ENCODE results near the gene TBX2.

Gene TBX2

DNA sequence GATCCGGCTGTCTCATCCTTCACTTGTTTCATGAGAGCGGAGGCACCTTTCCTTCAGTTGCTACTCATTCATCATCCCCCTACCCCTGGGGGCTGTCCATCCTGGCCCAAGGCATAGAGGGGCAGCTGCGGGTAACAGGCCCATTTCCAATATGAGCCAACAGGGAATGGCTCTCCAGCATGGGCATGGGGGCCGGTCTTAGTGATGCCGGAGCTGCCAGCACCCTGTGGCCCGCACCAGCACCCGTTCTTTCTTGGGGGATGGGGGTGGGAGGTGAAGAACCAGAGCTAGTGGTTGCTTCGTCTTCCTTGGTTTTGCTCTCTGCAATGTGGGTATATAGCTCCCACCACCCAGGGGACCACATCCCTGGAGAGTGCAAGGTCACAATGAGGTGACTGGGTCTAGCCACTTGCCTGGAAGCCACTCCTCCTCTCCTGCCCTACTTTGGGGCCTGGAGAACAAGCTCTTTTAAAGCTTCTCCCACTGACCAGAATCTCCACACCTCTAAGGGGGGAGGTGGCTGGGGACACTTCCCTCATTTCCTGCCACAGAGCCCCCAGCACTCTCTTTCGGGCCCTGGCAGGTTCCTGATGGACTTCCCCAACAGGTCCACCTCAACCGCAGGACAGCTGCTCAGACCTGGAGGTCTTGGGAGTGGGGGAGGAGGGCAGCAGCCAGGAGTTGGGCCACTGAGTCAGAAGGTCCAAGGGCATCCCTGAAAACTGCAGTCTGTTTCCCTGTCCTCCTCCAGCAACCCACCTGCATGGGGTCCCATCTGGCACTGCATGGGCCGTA, 11.9 kb upstream of the TBX2 start:
- no peak for FAIRE-seq

DNA sequence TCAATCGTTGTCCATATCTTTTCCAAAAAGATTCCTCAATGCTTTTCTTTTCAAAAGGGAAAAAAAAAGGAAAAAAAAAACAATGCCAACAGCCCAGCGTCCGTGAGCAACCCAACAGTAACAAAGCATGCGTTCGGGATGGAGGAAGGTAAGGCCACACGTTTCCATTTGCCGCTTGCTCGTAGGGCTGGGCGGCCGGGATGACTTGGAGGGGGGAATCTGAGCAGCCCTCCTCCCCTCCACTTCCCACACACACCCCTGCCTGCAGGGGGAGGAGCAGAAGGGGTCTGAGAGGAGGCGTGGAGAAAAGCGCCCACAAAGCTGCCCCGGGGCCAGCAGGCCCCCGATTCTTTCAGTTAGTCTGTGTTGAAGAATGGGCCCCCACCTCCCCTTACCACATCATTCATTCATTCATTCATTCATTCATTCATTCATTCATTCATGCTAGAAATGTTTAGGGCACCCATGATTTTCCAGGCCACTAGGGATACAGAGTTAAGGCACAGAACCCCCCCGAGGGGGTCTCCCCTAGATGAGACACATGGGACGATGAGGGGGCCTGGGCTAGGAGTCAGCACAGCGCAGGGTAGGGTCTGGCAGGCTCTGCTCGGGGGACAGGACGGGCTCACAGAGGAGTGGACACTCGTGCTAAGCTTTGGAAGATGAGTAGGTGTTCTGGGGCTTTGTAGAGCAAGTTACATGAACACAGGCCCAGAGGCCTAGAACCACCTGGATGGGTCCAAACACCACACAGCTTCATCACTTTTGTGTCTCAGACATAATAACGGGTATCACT, 10.9 kb upstream of the TBX2 start:
- no peak for FAIRE-seq

DNA sequence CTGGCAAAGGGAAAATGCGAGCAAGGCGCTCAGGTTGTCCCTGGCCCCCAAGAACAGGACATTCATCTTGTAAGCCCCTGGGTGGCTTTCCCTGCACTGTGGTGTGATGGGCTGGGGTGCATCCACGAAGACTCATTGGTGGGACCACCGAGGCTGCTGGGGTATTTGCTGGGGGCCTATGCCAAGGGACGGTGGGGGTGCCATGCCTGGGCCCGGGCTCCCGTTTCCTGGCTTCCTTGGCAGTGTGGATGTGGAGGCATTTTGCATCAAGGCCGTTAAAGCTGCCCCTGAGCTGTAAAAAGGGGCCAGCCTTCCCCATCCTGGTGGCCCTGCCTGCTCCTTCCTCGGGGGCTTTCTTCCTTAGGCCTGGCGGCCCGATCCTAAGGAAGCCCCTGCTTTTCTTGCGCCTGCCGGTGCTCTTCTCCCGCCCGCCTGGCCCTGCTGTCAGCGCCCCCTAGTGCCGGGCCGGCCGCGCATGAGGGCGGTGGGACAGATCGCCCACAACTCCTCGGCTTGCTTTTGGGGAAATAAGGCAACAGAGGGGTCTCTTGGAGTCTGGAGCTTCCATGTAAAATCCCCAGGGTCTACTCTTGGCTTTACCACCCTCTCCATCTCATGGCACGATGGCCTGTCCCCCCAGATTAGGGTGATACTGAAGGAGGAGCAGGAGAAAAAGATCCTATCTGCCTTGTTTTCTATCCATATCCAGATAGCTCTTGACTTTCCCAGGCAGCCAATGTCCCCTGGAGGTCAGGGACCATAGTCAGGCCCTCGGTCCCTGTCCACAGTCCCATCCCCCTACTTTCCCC, 9.8 kb upstream of the TBX2 start:
- FAIRE-seq, result no peak

DNA sequence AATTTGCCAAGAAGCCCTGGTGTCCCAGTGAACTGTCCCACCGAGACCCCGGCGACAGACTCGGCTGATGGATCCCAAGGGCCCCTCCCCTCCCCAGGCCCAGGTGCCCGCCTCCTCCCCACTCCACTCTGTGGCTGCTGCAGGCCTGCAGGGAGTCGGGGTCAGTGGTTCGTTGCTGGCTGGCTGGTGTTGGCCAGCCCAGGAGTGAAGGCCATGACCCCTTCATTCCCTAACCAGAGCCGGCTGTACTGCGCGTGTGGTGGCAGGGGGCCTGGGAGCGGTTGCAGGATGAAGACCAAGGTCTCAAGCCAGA, 9.2 kb upstream of the TBX2 start:
- FAIRE-seq, result no peak

DNA sequence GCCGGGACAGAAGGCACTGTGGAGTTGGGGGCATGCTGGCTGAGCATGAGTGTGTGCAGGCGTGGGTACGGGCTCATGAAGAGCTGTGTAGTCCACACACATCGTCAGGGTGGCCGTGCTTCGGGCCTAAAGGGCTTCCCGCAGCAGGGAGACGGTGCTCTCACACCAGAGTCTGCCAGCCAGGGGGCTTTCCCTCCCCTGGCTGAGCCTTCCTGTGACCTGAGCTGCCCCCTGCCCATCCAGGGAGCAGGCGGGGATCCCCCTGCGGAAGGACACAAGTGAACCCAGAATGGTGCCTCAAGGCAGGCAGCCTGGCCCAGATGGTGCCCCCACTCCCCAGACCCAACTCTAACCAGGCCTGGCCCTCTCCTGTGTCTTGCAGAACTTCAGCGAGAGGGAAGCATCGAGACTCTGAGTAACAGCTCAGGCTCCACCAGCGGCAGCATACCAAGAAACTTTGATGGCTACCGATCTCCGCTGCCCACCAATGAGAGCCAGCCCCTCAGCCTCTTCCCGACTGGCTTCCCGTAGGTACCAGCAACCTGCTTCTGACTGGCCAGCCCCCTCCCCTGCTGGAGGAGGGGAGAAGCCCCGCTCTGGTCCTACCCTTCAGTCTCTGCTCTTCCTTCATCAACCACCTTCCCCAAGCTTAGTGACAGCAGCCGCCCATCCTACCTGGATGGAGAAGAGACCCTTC, 7.9 kb upstream of the TBX2 start:
- no peak for FAIRE-seq

DNA sequence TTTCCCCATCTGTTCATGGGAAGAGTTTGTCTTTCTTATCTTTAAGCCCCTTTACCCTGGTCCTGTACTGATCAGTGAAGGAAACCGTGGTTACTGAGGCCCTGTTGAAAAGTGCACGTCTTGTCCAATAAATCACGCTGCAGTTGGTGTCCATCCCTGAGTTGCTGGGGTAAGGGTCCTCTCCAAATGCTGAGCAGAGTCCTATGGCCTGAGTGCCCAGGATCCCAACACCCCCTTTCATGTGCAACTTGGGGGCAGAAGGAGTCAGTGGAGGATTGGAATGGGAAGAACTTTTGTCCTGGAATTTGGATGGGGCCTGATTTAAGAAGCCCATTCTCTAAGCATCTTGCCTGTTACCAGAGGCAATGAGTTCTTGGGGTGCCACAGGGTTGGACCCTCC, 7.0 kb upstream of the TBX2 start:
- no peak for FAIRE-seq

DNA sequence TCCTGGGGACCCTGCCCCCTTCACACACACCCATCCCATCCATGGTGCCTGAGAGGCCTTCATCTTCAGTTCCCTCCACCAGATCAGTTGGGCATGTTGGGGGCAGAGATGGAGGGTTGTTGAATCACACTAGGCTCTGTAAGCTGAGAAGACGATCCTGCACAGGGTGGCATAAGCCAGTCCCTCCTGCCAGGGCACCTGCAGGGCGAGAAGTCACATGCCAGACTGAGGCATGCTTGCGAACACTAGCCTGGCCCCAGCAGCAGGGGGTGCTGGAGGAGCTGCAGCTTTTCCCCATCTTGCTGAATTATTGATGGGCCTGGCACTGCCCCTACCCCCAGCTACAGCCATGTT, 6.1 kb upstream of the TBX2 start:
- no peak for FAIRE-seq

DNA sequence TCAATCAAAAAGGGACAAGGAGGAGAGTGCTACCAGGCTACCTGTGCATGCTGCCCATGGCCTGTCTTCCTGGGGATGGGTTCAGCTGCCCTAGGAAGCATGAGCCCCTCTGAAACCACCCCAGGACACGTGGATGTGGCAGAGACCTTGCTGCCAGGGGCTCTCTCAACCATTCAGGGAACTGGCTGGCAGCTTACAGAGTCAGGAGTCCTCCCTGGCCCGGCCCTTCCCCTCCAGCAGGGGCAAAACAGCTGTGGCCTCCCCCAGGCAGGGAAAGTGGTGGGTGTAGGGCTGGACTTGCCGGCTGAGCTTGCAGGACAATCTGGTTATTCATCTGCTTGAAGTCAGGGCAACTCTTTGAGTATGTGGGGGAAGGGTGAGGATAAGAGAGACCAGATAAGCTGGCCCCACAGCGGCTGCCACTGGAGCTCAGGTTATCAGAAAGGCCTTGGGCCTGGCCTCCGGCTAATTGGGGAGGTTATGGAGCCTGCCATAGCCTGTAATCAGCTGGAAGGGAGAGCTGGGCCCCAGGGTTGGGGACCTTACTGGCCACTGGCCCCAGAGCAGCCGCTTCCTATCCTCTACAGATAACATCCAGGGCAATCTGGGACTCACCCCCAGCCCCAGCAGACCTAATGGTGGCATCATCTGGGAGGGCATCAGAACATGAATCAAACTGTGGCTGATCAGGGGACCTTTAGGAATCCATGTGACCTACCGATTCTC, 5.6 kb upstream of the TBX2 start:
- no peak for FAIRE-seq

DNA sequence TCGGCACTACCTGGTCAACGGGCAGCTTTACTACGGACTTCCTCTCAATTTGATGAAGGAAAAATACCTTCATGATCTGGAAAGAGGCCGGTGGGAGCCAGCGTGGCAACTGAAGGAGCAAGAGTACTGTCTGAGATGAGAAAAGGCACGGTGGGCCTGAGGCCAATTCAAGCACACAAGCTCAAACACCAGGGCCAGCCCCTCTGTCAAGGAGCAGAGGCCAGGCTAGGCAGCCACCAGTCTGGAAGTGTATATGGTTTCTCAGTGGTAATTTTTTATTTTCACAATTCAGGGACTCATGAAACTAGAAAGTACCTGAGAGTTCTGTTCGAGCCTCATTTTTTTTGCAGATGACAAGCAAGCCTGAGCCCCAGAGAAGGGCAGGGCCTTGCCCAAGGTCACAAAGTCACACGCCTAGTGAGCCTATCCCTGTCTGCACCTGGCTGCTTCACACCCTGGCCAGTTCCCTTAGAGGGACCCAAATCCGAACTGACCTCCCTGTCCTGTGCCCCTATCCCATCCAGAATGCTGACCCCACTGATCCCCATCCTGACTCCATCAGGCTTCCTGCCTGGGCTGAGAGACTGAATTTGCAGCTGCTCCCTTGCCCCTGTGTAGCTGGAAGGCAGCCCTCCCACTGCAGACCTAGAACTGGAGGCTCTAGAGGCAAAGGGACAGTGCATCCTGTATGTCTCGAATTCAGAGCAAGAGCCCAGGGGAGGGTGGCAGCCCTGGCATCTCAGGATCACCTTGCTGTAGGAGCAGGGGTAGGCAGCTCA, 4.8 kb upstream of the TBX2 start:
- no peak for FAIRE-seq

DNA sequence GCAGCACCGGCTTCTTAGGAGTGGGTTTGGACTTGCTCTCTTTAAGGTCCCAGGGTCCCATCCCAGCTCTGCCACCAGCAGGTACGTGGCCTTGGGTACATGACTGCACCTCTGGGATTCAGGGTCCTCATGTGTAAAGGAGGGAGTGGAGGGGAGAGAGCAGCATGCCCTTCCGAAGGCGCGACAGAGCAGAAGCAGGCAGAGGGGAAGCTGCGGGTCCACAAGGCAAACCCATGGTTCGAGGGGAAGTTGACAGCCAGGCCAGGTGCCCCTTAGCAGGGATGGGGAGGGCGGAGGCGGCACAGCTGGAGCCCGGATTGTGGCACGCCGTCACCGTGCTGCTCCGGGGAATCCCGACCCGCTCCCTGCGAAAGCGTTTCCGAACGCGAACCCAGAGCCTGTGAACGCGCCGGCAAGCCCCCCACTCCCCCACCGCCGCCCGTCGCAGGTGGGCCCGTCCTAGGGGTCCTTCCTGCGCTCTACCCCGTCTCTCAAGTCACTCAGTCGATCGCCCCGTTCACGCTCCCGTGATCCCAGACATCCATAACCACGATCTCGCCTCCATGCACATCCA, 4.1 kb upstream of the TBX2 start:
- FAIRE-seq, result no peak

DNA sequence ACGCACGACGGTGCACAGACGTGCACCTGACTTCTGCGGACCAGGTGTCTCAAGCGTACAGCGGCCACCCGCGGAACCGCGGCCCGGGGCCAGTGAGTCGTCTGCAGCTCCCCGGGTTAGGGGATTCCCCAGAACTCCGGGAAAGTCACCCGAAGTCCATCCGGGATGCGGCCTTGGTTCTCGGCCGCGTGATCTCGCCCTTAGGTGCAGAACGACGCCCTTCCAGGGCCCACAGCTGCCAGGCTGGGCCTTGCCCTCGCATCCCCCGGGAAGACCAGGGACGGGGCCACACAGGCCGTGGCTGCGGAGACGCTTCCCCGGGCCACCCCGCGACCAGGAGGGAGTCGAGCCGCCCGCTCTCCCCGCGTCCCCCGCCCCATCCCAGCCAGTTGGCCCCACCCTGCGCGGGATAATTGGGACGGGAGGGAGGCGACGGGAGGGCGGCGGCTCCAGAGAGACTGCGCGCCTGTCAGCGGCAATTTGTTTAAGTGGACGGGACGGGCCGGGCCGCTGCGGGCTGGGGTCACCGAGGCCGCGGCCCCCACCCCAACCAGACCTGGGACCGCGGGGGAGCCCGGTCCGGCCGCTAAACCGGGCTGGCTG, 3.6 kb upstream of the TBX2 start:
- FAIRE-seq, result no peak

DNA sequence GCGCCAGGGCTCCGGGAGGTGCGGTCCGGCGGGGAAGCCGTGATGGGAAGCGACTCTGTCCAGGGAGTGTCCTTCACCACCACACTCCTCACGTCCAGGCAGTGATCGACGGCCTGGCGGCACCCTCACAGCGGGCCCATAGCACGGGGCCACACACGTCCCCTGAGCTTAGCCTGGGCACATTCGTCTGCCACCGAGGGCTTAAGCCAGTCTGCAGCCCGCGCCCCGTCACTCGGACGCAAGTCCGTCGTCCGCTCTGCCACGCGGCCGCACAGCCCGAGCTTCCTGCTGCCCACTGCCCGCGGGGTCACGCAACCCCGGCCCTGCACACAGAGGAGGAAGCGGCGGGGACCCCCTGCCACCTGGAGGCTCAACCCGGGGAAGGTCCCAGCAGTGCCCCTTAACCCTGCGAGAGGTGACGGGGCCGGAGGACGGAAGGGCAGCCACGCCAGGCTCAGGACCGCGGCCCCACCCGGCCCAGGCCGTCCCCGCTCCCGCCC, 3.0 kb upstream of the TBX2 start:
- no peak for FAIRE-seq

DNA sequence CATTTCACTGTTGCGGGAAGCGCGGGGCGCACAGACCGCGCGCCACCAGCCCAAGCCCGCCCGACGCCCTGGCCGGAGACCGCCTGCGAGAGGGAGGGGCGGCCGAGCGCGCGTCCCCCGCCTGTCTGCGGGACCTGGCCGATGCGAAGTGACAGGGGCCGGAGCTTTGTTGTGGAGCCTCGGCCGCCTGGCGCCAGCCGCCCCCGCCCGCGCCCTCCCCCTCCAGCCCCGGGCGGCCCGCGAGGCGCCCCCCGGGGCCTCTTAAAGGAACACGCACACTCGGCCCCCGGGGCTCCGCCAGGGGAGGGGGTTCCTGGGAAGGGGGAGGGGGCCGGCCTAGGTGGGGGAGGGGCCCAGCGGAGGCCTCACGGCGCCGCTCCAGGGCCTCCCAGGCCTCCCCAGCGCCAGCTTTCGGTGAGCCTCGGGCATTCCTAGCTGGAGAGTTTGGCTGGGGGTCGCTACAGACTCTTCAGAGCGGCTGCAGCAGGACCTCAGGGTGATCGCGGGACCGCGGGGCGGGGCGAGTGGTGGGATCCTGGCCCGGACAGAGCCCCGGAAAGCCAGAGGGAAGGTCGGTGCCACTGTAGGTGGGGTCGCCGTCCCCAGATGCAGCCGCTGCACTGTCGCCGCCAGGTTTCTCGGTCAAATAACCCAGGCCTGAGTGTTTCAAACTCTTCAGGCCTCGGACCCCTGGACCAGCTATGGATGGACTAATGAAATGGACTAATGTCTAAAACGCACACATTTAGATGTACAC, 2.4 kb upstream of the TBX2 start:
- no peak for FAIRE-seq

DNA sequence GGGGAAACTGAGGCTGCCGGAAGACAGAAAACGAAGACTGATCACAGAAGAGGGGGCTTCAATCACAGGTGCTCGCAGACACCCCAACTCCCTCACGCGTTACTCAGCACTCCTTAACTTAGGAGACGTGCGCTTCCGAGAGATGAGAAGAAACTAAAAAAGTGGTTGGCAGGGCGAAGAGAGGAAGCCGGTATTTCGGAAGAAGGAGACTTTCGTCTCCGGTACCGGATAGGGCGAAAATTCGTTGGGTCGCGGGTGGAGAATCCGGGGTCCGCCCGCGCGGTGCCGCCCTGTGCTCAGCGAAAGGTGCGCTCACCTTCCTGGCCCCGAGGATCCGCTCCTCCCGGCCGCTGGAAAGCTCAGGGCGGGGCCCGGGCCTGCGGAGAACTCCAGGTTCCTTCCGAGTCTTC, 917 bp upstream of the TBX2 start:
- FAIRE-seq, result no peak

DNA sequence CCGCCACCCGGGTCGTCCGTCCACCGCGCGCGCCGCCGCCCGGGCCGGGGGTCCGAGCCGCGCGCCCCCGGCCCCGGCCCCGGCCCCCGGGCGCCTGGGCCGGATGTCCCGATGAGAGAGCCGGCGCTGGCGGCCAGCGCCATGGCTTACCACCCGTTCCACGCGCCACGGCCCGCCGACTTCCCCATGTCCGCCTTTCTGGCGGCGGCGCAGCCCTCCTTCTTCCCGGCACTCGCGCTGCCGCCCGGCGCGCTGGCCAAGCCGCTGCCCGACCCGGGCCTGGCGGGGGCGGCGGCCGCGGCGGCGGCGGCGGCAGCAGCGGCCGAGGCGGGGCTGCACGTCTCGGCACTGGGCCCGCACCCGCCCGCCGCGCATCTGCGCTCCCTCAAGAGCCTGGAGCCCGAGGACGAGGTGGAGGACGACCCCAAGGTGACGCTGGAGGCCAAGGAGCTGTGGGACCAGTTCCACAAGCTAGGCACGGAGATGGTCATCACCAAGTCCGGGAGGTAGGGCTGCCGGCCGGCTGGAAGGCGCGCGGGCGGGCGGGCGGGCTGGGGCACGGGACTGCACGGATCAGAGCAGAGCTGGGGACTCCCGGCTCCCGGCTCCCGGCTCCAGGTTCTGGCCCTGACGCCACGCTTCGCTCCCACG, 548 bp downstream of the TBX2 start:
- FAIRE-seq, result no peak

DNA sequence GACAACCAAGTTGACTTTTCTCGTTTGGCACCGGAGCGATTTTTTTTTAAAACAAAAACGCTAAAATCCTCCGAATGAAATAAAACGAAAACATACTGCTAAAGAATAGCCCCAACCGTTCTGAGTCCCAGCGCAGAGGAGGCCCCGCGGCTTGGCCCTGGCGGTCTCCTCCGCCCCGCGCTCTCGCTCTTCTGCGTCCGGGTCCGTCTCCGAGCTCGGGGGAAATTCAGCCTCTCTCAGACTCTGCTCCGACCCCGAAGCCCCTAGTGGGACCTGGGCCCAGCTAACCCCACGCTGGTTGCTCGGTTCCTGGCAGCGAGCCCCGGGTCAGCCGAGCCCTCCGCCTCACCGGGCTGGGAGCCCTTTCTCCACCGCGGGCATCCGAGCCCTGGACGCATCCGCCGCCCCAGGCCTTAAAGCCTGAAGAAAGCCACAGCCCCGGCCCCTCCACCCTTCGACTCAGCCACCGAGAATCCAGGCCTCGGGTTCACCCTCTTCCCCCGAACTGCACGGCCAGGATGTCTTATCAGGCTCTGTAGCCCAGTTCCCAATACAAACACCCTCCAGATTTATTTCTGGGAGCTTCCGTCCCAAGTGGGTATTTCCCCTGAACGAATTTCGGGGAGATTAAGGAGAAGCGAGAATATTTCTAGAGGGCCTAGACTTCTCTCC, 1.2 kb downstream of the TBX2 start:
- no peak for FAIRE-seq

DNA sequence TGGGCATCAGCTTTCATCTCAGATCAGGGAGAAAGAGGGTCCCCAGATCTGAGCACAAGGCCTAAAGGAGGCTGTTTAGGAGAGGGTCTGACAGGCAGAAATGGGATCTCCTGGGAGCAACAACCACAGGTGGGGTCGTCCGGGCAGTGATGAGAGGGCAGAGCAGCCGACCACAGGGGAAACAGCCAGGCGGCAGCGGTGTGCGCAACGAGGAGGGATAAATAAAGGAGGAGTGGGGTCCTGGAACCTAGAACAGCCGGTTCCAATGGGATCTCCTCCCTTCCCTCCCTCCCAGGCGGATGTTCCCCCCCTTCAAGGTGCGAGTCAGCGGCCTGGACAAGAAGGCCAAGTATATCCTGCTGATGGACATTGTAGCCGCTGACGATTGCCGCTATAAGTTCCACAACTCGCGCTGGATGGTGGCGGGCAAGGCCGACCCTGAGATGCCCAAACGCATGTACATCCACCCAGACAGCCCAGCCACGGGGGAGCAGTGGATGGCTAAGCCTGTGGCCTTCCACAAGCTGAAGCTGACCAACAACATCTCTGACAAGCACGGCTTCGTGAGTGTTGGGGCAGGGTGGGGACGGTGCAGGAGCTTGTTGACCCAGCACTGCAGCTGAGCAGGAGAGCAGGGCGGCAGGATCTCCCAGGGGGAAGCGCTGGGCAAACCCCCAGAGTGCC, 1.9 kb downstream of the TBX2 start:
- no peak for FAIRE-seq

DNA sequence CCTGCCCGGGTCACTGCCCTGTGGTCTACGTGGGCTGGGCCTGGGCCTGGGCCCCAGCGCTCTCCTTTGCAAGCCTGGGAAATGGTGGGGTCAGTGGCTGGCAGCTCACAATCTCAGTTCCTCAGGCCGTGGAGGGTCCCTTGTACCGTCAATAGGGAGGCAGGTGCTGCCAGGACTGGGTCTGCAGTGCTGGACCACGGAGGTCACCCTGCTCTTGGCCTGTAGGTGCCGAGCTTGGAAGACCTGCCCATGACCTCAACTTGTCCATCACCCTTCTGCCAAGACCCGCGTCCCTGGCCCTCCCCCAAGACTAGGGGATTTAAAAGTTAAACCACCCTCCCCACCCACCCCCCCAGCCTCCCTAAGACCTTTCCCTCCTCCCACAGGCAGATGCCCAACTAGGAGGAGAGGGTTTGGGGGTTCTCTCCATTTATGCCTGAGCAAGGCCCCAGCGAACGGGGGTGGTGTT, 2.5 kb downstream of the TBX2 start:
- no peak for FAIRE-seq
